HG03439 (cell line): Measurements from ENCODE around the gene STRN3.
"Not testable (repeated sequence)": the region's sequence is repeated elsewhere in the genome, so short reads cannot be mapped to it uniquely, and the experiment has no call there.

Experiments
- ATAC-seq: cut with Tn5 transposase; IDR thresholded peaks from one replicate; pipeline ENCODE4 v1.9.1; 2021; ENCODE audit warnings: mild to moderate bottlenecking, moderate library complexity; ENCODE audit not compliant: unreplicated experiment

The STRN3 gene

GRCh38 chr14:30925254-30925653, 100.9 kb downstream of the STRN3 start:
- ATAC-seq = no peak

DNA sequence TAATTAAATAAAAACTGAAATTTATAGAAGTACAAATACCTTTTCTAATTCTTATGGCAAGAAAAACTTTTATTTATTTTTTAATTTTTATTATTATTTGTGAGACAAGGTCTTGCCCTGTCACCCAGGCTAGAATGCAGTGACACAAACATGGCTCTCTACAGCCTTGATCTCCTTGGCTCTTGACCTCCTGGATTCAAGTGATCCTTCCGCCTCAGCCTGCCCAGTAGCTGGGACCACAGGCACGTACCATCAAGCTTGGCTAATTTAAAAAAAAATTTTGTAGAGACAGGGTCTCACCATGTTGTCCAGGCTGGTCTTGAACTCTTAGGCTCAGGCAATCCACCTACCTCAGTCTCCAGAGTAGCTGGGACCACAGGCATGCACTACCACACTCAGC, 104.4 kb downstream of the STRN3 start:
- ATAC-seq = no peak

DNA sequence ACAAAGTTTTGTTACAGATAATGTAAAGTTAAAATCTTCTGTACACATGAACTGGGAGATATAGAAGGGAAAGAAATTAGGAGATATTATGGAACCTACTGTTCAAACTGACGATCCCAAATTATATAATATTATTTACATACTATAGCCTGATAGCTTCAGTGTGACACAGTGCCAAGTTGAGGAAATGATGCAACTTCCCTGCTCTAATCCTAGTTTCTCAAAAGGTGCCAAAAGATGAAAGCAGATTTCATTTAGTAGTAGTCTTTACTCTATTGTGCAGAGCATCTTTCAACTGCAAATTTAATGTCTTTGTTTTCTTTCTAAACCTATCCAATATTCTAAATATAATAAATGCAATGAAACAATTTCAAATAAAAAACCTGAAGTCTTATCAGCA, 104.9 kb downstream of the STRN3 start:
- no peak for ATAC-seq

- ATAC-seq = no peak
Measured at GRCh38 chr14:30915596-30915995, 110.6 kb downstream of the STRN3 start.

DNA sequence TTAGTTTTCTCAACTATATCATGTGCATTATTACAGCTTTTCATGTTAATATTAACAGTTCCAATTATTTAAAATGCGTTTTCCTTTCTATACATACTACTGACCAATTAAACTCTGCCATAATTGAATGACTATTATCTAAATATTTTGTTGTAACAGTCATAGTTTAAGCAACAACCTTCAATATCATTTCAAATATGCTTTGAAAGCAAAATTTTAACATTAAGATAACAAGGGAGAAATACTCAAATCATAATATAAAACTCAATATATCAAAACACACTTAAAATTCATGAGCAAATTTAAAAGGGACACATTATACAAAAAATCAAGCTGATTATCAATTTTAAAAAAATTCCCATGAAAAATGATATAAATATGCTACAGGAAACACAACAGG, 111.4 kb downstream of the STRN3 start:
- no peak for ATAC-seq

GRCh38 chr14:30908826-30909225, 117.4 kb downstream of the STRN3 start:
- no peak for ATAC-seq

DNA sequence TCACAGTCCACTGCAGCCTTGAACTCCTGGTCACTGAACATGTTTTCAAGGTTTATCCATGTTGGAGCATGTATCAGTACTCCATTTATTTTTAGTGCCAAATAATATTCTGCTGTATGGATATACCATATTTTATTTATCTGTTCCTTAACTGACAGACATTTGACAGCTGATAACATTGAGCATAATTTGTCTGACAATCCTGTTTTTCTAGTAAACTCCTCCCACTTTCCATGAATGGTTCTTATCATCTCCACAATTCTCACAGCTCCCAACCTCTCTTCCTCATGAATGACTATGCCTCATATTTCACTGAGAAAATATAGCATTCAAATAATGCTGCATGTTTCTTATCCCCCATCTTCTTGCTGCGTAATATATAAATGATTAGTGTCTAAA, 118.5 kb downstream of the STRN3 start:
- no peak for ATAC-seq

DNA sequence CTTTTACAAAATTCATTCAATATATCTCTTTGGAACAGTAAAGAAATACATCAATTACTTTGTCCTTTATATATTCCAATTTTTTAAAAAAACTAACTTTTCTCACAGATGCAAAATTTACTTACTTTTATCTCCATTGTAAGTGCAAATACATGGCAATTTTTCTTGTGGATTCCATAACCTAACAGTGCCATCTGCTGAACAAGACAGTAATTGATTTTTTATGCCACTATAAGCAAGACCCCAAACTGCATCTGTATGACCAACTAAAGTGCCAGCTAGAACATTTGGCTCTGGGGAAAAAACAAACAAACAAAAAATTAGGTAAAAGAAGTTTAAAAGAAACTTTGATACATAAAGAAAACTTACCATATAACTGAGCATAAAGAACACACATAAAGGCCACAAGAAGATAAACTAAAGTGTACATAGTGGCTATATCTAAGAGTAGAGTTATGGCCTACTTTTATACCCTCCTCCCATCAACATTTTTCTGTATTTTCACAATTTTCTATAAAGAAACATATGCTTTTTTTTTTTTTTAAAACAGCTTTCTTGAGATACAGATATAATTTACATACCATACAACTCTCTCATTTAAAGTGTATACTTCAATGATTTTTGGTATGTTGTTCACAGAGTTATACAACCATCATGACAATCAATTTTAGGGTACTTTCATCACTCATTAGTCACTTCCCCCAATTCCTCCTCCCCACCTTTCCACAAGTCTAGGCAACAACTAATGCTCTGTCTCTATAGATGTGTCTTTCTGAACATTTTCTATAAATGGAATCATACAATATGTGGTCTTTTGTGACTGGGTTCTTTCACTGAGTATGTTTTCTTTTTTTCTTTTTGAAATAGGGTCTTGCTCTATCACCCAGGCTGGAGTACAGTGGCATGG, 119.2 kb downstream of the STRN3 start:
- ATAC-seq = no peak

- ATAC-seq = no peak
Measured at GRCh38 chr14:30903285-30904124, 122.7 kb downstream of the STRN3 start.

GRCh38 chr14:30897121-30897520, 129.1 kb downstream of the STRN3 start:
- not testable (repeated sequence) for ATAC-seq

- no peak for ATAC-seq
Measured at GRCh38 chr14:30896435-30896834, 129.7 kb downstream of the STRN3 start.

- no peak for ATAC-seq
Measured at GRCh38 chr14:30894923-30895515, 131.2 kb downstream of the STRN3 start.

DNA sequence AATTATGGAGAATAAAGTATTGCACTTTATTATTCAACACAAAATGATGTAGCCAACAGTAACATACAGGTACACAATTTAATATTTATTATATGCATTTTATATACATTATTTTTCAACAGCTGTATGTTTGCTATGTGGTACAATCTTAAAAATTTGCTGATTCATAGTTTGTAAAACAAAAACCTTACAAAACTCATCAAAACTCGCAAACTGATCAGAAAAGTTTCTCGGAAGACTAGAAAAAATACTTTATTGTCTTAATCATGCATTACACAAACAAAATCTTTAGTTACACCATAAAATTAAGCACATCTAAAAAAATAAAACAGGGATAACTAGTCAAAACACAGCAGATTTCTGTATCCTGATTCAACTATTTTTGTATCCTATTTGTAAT, 132.4 kb downstream of the STRN3 start:
- no peak for ATAC-seq

DNA sequence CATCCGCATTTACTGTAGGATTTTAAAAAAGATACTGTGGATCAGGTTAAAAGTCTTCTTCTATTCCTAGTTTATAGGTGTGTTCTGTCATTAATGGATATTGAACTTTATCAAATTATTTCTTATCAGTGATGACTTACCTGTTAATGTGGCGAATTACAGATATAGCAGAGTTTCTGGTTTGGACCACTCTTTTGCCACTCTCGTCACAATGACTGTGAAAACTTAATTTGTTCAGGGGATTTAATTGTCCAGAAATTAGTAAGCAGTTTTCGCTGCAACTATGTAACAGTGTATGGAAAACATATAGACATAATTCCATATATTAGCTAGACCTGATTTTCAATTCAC, 137.0 kb downstream of the STRN3 start:
- no peak for ATAC-seq

- no peak for ATAC-seq
Measured at GRCh38 chr14:30888480-30889243, 137.5 kb downstream of the STRN3 start.

DNA sequence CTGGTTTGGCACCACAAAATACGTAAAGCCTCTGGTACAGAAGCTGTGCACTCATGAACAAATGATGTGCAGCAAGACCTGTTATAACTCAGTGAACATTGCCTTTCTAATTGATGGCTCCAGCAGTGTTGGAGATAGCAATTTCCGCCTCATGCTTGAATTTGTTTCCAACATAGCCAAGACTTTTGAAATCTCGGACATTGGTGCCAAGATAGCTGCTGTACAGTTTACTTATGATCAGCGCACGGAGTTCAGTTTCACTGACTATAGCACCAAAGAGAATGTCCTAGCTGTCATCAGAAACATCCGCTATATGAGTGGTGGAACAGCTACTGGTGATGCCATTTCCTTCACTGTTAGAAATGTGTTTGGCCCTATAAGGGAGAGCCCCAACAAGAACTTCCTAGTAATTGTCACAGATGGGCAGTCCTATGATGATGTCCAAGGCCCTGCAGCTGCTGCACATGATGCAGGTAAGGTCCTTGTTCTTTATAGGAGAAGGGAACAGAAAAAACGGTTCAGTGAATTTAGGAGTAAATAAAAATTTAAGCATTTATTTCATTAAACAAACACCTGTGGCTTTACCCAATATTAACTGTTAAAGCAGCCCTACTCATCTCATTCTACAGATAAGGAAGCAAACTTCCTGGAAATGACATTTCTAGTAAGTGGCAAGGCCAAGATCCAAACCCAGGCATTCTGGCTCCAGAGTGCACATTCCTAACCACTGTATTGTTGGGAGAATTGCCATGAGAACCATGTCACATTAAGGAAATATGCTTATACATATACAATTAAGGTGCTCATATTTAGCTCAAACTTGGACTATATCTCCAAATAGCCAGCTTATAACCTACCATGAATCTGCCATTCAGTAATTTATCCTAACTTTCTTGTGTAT, 140.1 kb downstream of the STRN3 start:
- ATAC-seq = no peak

- no peak for ATAC-seq
Measured at GRCh38 chr14:30884901-30885300, 141.3 kb downstream of the STRN3 start.

DNA sequence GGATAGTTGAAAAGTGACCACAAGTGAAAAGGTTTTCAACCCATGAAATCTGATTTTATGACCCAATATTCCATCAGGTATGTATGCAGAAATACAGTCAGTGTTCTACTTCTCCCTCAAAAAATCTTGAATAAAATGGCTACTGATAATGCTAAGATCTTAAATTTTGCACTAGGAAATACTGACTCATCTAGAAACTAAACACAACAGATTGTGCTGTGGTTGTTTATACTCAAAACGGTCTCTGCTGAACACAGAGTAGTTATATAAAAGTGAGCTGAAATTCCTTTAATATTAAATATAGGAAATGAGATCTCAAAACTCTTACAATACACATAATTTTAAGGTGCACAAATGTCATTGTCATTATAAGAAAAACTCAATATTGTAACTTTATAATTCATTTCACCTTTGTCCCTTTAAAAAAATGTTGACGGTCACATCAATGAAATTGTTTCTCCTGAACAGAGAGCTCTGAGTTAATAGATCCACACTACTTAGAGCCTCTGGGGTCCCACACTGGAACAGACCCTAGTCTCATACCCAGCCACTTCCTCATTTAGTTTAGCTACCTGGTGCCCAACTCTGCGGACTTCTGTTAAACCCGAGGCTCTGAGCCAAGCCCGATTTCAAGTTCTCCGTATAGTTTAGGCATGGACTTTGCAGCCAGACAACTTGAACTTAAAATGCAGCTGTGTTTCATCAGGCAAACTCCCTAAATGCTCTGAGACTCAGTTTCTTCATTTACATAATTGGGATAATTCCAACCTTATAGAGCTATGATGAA, 142.5 kb downstream of the STRN3 start:
- no peak for ATAC-seq

DNA sequence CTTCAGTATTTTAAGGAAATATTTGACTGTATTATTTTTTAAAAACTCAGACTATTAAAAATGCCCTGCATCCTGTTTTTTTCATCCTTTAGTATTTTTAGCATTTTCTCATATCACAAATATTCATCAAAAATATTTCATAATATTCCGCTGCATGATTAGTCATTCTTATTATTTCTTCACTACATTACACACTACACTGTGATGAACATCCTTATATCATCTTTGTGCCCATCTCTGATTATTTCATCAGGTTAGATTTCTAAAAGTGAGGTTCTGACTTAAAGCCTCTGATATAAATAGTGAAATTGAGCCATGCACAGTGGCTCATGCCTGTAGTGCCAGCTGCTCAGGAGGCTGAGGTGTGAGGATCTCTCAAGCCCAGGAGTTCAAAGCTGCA, 143.7 kb downstream of the STRN3 start:
- no peak for ATAC-seq
